HG03432 (cell line): Measurements from ENCODE around the gene SLC22A31.
"Not testable (repeated sequence)": the region's sequence is repeated elsewhere in the genome, so short reads cannot be mapped to it uniquely, and the experiment has no call there.

ENCODE experiments used
- ATAC-seq: cut with Tn5 transposase; IDR thresholded peaks from one replicate; pipeline ENCODE4 v1.9.1; 2021; ENCODE audit warnings: mild to moderate bottlenecking, moderate library complexity; ENCODE audit not compliant: unreplicated experiment

Gene SLC22A31

GRCh38 chr16:89200124-89200849 lies at the start of gene SLC22A31:
Gene SLC22A31 (minus strand): TSS chr16:89200537. CDS start chr16:89200501, 36 bp downstream.
- no peak for ATAC-seq

- ATAC-seq, result no peak
These were observed 48.1 kb upstream of the SLC22A31 start for GRCh38 chr16:89248196-89248982.

- peak; percentile 38 for ATAC-seq
These were observed 47.4 kb upstream of the SLC22A31 start for GRCh38 chr16:89247734-89248075.

- ATAC-seq, result peak; percentile 69
These were observed 46.8 kb upstream of the SLC22A31 start for GRCh38 chr16:89246903-89247733.

GRCh38 chr16:89246383-89246902 lies 46.1 kb upstream of the SLC22A31 start:
- ATAC-seq, result no peak

- ATAC-seq, result no peak
These were observed 44.4 kb upstream of the SLC22A31 start for GRCh38 chr16:89244754-89245153.

GRCh38 chr16:89244264-89244663 lies 43.9 kb upstream of the SLC22A31 start:
- not testable (repeated sequence) for ATAC-seq

GRCh38 chr16:89243664-89244063 lies 43.3 kb upstream of the SLC22A31 start:
- no peak for ATAC-seq

- no peak for ATAC-seq
These were observed 42.5 kb upstream of the SLC22A31 start for GRCh38 chr16:89242795-89243200.

- ATAC-seq, result peak; percentile 60
These were observed 41.1 kb upstream of the SLC22A31 start for GRCh38 chr16:89241187-89242007.

- ATAC-seq, result no peak
These were observed 37.4 kb upstream of the SLC22A31 start for GRCh38 chr16:89237733-89238132.

- ATAC-seq, result no peak
These were observed 33.5 kb upstream of the SLC22A31 start for GRCh38 chr16:89233678-89234490.

GRCh38 chr16:89232107-89232506 lies 31.8 kb upstream of the SLC22A31 start:
- ATAC-seq, result no peak

GRCh38 chr16:89230255-89230654 lies 29.9 kb upstream of the SLC22A31 start:
- ATAC-seq, result no peak

GRCh38 chr16:89224665-89225064 lies 24.3 kb upstream of the SLC22A31 start:
- ATAC-seq, result no peak

GRCh38 chr16:89222931-89223330 lies 22.6 kb upstream of the SLC22A31 start:
- no peak for ATAC-seq

GRCh38 chr16:89221604-89222003 lies 21.3 kb upstream of the SLC22A31 start:
- no peak for ATAC-seq

- ATAC-seq, result no peak
These were observed 19.0 kb upstream of the SLC22A31 start for GRCh38 chr16:89219365-89219764.

GRCh38 chr16:89217388-89218191 lies 17.3 kb upstream of the SLC22A31 start, which contains the start of gene ZNF778:
Gene ZNF778 (plus strand): TSS chr16:89217703. CDS start chr16:89221128, 3,425 bp downstream.
- ATAC-seq, result peak; percentile 83
